Measurements from ENCODE around the gene SLC9B2.

Gene SLC9B2

DNA sequence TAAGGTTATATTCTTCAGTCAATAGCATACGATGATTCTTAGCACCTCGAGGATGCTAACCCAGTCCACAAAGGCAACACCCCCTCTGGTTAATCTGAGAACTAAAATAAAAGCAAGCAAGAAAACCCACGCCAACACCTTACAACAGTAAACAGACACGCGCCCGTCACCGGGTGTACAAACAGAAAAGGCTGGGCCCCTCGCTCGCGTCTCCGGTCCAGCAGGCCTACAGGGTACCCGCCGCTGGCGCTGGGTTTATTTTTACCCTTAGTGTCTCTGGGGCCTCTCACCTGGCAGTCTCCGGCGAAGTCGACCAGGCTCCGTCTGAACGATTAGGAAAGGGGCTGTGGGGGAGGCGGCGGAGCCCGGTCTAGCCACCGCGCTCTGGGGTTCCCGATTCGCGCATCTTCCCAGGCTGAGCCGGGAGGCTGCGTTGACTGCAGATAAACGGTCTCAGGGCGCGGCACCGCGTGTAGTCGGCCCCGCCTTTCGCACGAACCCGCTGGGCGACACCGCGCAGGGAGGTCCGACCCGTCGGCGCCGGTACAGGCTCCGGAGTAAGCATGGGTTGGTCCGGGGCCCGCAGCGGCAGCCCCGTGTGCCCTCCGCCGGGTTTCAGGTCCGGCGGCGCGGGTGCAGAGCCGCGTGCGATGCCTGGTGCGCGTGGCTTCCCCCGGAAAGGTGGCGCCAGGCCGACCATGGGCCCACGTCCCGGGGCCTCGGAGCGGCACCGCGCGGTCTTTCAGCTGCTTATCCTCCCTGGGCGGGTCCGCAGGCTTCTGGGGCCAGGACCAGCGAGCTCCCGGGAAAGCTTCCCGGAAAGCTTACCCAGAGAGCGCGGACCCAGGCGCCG, 441 bp downstream of the SLC9B2 start:
- DNase-seq (peak; percentile 65), ATAC-seq (peak; percentile 68)

- ATAC-seq (no peak), DNase-seq (no peak)
These were observed 1.1 kb downstream of the SLC9B2 start for GRCh38 chr4:103075435-103075893.

DNA sequence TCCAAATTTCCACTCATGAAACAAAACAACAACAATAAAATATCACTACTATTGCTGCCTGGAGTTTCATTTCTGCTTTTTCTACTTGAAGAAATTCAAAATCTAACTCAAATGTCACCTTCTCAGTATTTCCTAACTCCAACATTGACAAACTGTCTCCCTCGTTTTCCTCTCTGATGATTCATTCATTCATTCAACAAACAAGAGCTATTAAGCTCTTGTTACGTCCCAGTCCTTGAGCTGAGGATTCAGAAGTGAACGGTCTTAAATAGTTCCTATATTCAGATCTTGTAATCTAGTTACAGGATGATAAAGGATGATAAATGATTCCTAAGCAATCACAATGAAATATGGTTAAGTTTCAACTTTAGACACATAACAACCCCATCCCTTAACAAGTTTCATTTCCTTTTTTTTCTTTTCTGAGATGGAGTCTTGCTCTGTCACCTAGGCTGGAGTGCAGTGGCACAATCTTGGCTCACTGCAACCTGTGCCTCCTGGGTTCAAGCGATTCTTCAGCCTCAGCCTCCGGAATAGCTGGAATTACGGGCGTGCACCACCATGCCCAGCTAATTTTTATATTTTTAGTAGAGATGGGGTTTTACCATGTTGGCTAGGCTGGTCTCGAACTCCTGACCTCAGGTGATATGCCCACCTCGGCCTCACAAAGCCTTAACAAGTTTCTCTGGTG, 1.7 kb downstream of the SLC9B2 start:
- no peak for DNase-seq
- no peak for ATAC-seq

- ATAC-seq: no peak
- DNase-seq: no peak
These were observed 2.6 kb downstream of the SLC9B2 start for GRCh38 chr4:103073792-103074438.

GRCh38 chr4:103067841-103068547, 8.6 kb downstream of the SLC9B2 start:
- DNase-seq (no peak), ATAC-seq (peak; percentile 59)

- DNase-seq: no peak
- no peak for ATAC-seq
These were observed 16.0 kb downstream of the SLC9B2 start for GRCh38 chr4:103060453-103061148.

DNA sequence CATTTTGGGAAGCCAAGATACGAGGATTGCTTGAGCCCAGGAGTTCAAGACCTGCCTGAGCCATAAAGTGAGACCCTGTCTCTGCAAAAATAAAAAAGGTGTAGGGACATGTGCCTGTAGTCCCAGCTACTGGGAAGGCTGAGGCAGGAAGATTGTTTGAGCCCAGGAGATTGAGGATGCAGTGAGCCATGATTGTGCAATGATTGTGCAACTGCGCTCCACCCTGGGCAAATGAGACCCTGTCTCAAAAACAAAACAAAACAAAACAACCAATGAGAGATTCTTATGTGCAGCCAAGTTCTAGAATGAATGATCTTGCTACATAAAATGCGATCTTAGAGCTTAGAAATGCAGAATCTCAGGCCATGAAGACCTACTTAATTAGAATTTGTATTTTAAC, 22.5 kb downstream of the SLC9B2 start:
- DNase-seq: no peak
- ATAC-seq: no peak

DNA sequence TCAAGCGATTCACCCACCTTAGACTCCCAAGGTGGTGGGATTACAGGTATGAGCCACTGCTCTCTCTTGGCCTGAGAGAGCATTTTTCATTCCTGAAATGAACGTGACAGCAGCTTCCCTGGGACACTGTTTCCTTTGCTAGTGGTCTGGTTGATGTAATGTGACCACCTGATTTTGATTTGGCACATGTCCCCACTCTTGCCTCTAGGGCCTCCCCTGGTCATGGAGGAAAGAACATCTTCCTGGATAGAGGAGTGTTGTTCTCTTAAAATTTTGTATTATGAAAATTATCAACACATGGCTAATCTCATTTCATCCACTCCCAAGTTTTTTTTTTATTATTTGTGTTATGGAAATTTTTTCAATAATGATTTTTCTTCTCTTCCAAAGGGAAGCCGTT, 23.8 kb downstream of the SLC9B2 start:
- DNase-seq (no peak), ATAC-seq (no peak)

GRCh38 chr4:103052145-103052544, 24.4 kb downstream of the SLC9B2 start:
- no peak for ATAC-seq
- DNase-seq: no peak

DNA sequence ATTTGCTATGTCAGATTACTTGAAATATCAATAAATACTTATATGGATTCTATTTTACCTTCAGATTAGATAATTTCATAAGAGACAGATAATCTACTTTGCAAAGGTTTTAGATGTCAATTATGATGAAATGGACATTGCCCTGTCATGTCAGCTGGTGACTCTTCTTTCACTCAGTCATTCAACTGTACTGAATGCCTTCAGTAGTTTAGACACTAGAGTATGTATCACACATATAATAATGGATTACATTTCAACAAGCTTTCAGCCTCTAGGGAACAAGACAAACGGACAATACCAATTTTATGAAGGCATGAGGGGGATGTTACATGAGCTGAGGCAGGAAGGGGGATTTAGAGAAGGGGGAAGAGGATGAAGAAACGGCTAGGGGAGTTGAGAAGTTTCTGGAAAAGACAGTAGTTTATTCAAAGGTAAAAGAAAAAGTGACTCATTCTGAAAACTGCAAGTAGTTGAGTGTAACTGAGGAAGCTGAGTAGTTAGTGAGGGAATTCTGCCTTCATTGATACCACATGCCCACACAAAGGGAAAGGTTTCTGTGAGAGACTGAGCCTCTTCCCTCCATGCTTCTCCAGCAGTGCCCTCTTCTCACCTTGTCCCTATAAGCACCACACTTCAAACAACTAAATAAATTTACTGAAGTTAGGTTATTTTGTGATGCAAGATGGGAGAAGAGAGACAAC, 25.7 kb downstream of the SLC9B2 start:
- ATAC-seq: no peak
- no peak for DNase-seq

- ATAC-seq: peak; percentile 84
- peak; percentile 16 for DNase-seq
These were observed 29.9 kb downstream of the SLC9B2 start for GRCh38 chr4:103046416-103047290.

DNA sequence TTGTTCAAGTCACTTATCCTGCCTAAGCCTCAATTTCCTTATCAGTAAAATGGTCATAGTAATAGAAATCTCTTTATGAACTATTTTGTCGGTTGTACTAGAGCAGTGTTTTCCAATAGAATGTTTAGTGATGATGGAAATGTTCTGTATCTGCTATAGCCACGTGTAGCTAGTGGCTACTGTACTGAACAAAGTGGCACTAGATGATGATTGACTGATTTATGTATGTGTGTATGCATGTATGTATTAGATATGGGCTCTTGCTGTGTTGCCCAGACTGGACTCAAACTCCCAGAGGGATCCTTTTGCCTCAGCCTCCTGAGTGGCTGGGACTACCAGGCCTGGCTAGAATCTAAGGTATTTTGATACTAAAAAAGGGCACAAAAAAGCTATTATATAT, 32.4 kb downstream of the SLC9B2 start:
- DNase-seq: no peak

GRCh38 chr4:103036169-103036568, 40.4 kb downstream of the SLC9B2 start:
- ATAC-seq: no peak
- no peak for DNase-seq

More for the DNA sequence above, 32.4 kb downstream of the SLC9B2 start:
- no peak for ATAC-seq

DNA sequence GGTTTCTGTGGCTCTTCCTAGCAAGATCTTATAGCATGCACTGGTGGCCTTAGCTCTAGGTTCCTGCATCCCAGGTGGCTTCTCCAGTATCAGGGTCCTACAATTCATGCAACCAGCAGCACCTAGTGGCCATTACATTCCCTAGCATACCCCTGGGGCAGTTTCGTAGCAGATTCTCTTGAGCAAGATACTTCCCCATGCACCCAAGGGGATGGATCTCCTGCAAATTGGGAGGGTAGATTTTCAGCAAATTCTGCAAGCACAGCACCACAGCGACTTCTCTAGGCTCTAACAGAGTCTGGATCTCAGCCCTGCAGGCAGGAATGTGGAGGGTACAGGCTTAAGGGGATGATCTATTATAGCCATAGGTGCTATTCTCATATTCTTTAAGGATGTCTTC, 44.0 kb downstream of the SLC9B2 start:
- DNase-seq (no peak), ATAC-seq (no peak)

DNA sequence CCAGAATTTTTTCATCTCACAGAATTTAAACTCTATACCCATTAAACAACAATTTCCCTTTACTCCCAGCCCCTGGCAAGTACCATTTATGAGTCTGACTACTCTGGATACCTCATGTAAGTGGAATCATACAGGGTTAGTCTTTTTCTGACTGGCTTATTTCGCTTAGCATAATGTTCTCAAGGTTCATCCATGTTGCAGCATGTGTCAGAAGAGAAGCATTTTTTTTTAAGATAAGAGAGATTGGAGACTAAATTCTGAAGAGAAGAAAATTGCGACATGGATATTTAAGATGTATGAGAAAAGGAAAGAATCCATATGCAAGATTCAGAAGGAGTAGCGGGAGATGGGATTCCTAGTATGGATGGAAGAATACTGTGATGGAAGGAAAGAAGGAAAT, 45.8 kb downstream of the SLC9B2 start:
- DNase-seq (no peak), ATAC-seq (no peak)

DNA sequence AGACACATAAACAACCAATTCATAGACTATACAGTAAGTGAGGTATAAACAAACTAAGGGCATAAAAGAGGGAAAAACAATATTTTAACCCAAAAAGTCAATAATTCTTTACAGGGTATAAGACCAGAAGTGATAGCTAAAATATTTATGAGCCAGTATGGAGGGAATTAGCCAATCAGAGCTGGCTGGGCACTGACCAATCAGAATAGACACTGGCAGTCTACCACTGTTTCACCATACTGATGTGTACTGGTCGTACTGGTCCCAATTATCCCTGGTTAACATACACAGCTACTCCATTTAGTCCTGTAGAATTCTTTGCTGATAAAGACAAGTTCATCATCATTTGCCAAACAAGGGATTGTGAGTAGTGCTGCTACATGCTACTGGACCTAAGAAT, 47.3 kb downstream of the SLC9B2 start:
- ATAC-seq (no peak), DNase-seq (no peak)

DNA sequence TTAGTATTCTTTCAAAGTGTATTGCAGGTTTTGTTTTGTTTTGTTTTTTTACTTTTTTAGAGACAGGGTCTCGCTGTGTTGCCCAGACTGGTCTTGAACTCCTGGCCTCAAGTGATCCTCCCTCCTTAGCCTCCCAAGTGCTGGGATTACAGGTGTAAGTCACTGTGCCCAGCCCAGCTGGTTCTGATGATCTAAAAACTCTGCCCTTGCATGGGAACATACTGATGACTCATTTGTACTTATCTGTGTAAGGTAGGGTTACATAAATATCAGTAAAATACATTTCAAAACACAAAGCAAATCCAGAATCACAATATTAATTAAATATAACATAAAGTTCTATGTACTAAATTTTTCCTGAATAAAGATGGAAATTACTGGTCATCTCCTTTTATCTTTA, 49.7 kb downstream of the SLC9B2 start:
- DNase-seq (no peak), ATAC-seq (no peak)

- DNase-seq (no peak), ATAC-seq (no peak)
These were observed 51.6 kb downstream of the SLC9B2 start for GRCh38 chr4:103024996-103025395.

- DNase-seq: no peak
- ATAC-seq: no peak
These were observed 55.4 kb downstream of the SLC9B2 start for GRCh38 chr4:103021120-103021519.

Data from stimulated activated naive CD8-positive, alpha-beta T cell treated with anti-CD3 and anti-CD28 coated beads, Interleukin-15, Interleukin-2, amounts not matched to agents 100 U/mL and 50 U/mL, for 24 hours (primary cell).